GM18907 (cell line): Measurements from ENCODE around the gene HOXC10.

ENCODE experiments used
- ATAC-seq: cut with Tn5 transposase; IDR thresholded peaks from one replicate; pipeline ENCODE4 v1.9.1; 2021; ENCODE audit warnings: mild to moderate bottlenecking, moderate library complexity; ENCODE audit not compliant: unreplicated experiment

The HOXC10 gene

GRCh38 chr12:53988541-53989226 lies 3.7 kb downstream of the HOXC10 start:
- no peak for ATAC-seq

GRCh38 chr12:53989227-53990113 lies 4.5 kb downstream of the HOXC10 start:
- no peak for ATAC-seq

- ATAC-seq = no peak
These were observed 5.5 kb downstream of the HOXC10 start for GRCh38 chr12:53990311-53991076.

GRCh38 chr12:53991077-53991460 lies 6.1 kb downstream of the HOXC10 start:
- ATAC-seq = no peak

- no peak for ATAC-seq
These were observed 7.5 kb downstream of the HOXC10 start for GRCh38 chr12:53992377-53992889.

GRCh38 chr12:53993162-53994008 lies 8.4 kb downstream of the HOXC10 start:
- no peak for ATAC-seq

- no peak for ATAC-seq
These were observed 9.0 kb downstream of the HOXC10 start for GRCh38 chr12:53994009-53994263.

- no peak for ATAC-seq
These were observed 9.5 kb downstream of the HOXC10 start for GRCh38 chr12:53994264-53995001.

- ATAC-seq = no peak
These were observed 10.0 kb downstream of the HOXC10 start for GRCh38 chr12:53995002-53995377.

- ATAC-seq = no peak
These were observed 10.7 kb downstream of the HOXC10 start for GRCh38 chr12:53995378-53996239.

GRCh38 chr12:53996240-53997203 lies 11.6 kb downstream of the HOXC10 start:
- ATAC-seq = no peak

GRCh38 chr12:53997204-53998109 lies 12.5 kb downstream of the HOXC10 start:
- no peak for ATAC-seq

GRCh38 chr12:53998110-53998899 lies 13.4 kb downstream of the HOXC10 start:
- ATAC-seq = no peak

- no peak for ATAC-seq
These were observed 13.9 kb downstream of the HOXC10 start for GRCh38 chr12:53998900-53999236.

GRCh38 chr12:53999559-54000115 lies 14.7 kb downstream of the HOXC10 start:
- no peak for ATAC-seq
